Measurements from ENCODE around the gene TMEFF1.

The TMEFF1 gene

DNA sequence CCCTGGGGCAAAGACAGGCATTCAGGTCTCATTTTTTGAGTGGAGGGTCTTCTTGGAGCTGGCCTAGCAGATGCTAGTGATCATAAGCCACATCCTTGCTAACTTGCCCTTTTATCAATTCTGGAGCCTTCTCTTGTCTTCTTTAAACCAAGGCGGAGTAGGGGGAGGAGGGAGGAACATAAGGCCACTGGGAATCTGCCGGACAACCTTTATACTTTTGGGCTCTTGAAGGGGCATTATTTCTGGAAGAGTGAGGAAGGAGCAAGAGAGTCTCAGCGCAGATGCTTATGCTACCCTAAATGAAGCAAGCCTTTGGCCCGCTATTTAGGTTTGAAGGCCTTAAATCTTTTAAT lies 2.0 kb downstream of the TMEFF1 start:
- Histone ChIP-seq H3K4me3 (ENCODE audit: low read depth, low read length) (peak overlapping the region; percentile 87), H3K9ac (ENCODE audit: low read depth, low read length) (peak overlapping the region; percentile 76), H3K9me3 (ENCODE audit: control insufficient read depth, insufficient read depth, low read length) (no peaks in the 10 kb centered on the region), H3K27me3 (ENCODE audit: control insufficient read depth, insufficient read depth, low read length) (no peaks in the 10 kb centered on the region), H3K36me3 (ENCODE audit: control insufficient read depth, insufficient read depth, low read length) (no peaks in the 10 kb centered on the region), H3K4me1 (ENCODE audit: control insufficient read depth, insufficient read depth, low read length) (peaks cover 8% of the 10 kb centered on the region)

DNA sequence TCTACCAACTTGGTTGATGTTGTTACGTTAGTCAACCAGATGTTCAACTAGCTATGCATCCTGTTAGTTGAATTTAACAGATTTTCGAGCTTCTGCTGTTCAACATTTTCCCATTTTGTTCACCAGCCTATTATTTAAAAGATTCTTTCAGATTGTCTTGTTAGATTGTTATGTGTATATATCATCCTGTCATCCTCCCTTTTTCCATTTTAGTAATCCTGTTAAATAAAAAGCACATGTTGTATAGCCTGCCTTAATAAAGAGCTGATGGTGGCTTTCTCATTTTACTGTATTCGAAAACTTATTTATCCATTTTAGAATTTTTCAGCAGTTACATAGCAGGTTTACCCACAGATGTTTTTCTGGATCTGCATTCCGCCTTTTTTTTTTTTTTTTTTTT lies 4.3 kb downstream of the TMEFF1 start:
- Histone ChIP-seq H3K9ac (ENCODE audit: low read depth, low read length) (no peak overlapping the region), H3K4me3 (ENCODE audit: low read depth, low read length) (no peak overlapping the region)

DNA sequence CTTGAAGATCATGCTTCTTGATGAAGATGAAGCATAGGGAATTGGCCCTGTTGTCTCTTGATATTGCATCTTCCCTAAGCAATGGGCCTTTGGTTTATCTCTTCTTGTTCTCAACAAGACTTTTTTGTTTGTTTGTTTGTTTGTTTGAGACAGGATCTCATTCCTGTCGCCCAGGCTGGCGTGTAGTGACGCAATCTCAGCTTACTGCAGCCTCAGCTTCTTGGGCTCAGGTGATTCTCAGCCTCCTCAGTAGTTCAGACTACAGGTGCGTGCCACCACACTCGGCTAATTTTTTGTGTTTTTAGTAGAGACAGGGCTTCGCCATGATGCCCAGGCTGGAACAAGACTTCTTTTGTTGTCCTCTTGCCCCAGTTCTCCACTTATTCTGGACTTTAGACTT lies 5.2 kb downstream of the TMEFF1 start:
- Histone ChIP-seq H3K4me1 (ENCODE audit: control insufficient read depth, insufficient read depth, low read length) (peaks cover 12% of the 10 kb centered on the region), H3K4me3 (ENCODE audit: low read depth, low read length) (no peak overlapping the region), H3K36me3 (ENCODE audit: control insufficient read depth, insufficient read depth, low read length) (no peaks in the 10 kb centered on the region), H3K9me3 (ENCODE audit: control insufficient read depth, insufficient read depth, low read length) (no peaks in the 10 kb centered on the region), H3K27me3 (ENCODE audit: control insufficient read depth, insufficient read depth, low read length) (no peaks in the 10 kb centered on the region), H3K9ac (ENCODE audit: low read depth, low read length) (no peak overlapping the region)

More for the DNA sequence above, 4.3 kb downstream of the TMEFF1 start:
- peaks cover 13% of the 10 kb centered on the region for H3K4me1 ChIP-seq (ENCODE audit: control insufficient read depth, insufficient read depth, low read length)
- H3K9me3 ChIP-seq (ENCODE audit: control insufficient read depth, insufficient read depth, low read length) = no peaks in the 10 kb centered on the region
- no peaks in the 10 kb centered on the region for H3K27me3 ChIP-seq (ENCODE audit: control insufficient read depth, insufficient read depth, low read length)
- H3K36me3 ChIP-seq (ENCODE audit: control insufficient read depth, insufficient read depth, low read length) = no peaks in the 10 kb centered on the region

DNA sequence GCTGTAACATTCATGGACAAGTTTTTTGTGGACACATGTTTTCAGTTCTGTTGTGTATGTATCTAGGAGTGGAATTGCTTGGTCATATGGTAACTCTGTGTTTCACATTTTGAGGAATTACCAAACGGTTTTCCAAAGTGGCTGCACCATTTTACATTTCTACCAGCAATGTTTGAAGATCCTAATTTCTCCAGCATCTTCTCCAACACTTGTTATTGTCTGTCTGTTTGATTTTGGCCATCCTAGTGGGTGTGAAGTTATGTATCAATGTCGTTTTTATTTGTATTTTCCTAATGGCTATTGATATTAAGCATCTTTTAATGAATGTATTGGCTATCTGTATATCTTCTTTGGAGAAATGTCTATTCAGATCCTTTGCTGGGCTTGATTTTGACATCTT lies 6.9 kb downstream of the TMEFF1 start:
- Histone ChIP-seq H3K4me3 (ENCODE audit: low read depth, low read length) (no peak overlapping the region), H3K27me3 (ENCODE audit: control insufficient read depth, insufficient read depth, low read length) (no peaks in the 10 kb centered on the region), H3K9ac (ENCODE audit: low read depth, low read length) (no peak overlapping the region), H3K4me1 (ENCODE audit: control insufficient read depth, insufficient read depth, low read length) (peaks cover 11% of the 10 kb centered on the region), H3K36me3 (ENCODE audit: control insufficient read depth, insufficient read depth, low read length) (no peaks in the 10 kb centered on the region), H3K9me3 (ENCODE audit: control insufficient read depth, insufficient read depth, low read length) (no peaks in the 10 kb centered on the region)

DNA sequence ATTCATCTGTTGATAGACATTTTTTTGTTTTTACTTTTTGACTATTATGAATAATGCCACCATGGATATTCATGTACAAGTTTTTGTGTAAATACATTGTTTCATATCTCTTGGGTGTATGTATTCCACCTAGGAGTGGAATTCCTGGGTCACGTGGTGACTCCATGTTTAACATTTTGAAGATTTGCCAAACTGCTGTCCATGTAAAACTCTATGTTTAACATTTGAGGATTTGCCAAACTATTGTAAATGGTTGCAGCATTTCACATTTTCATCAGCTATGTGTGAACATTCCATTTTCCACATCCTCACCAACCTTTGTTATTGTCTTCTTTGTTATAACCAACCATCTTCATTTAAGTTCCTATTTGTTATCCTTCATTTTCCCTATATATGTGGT lies 12.2 kb downstream of the TMEFF1 start:
- no peaks in the 10 kb centered on the region for H3K27me3 ChIP-seq (ENCODE audit: control insufficient read depth, insufficient read depth, low read length)

DNA sequence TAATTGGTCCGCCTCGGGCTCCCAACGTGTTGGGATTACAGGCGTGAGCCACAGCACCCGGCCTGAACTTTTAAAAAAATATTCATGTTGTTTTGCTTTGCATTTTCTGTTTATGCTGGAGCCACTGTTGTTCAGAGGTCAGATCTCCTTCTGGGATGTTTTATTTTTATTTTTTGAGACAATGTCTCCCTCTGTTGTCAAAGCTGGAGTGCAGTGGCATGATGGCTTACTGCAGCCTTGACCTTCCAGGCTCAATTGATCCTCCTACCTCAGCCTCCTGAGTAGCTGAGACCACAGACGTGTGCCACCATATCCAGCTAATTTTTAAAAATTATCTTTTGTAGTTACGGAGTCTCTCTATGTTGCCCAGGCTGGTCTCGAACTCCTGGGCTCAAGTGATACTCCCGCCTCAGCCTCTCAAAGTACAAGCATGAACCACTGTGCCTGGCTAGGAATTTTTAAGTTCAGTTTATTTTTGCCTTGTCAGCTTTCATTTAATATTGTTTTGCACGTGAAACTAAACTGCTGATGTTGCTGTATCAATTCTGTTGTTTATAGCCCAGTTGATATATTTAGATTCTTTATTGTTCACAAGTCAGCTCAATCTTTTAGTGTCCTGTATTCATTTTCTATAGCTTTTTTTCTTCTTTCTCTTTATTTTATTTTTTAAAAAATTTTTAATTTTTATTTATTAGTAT lies 13.7 kb downstream of the TMEFF1 start:
- Histone ChIP-seq H3K4me1 (ENCODE audit: control insufficient read depth, insufficient read depth, low read length) (peaks cover 5% of the 10 kb centered on the region), H3K36me3 (ENCODE audit: control insufficient read depth, insufficient read depth, low read length) (no peaks in the 10 kb centered on the region), H3K4me3 (ENCODE audit: low read depth, low read length) (no peak overlapping the region), H3K27me3 (ENCODE audit: control insufficient read depth, insufficient read depth, low read length) (no peaks in the 10 kb centered on the region), H3K9me3 (ENCODE audit: control insufficient read depth, insufficient read depth, low read length) (no peaks in the 10 kb centered on the region), H3K9ac (ENCODE audit: low read depth, low read length) (no peak overlapping the region)

More for the DNA sequence above, 12.2 kb downstream of the TMEFF1 start:
- Histone ChIP-seq H3K9ac (ENCODE audit: low read depth, low read length) (no peak overlapping the region), H3K9me3 (ENCODE audit: control insufficient read depth, insufficient read depth, low read length) (no peaks in the 10 kb centered on the region), H3K4me3 (ENCODE audit: low read depth, low read length) (no peak overlapping the region), H3K4me1 (ENCODE audit: control insufficient read depth, insufficient read depth, low read length) (peaks cover 10% of the 10 kb centered on the region), H3K36me3 (ENCODE audit: control insufficient read depth, insufficient read depth, low read length) (no peaks in the 10 kb centered on the region)

DNA sequence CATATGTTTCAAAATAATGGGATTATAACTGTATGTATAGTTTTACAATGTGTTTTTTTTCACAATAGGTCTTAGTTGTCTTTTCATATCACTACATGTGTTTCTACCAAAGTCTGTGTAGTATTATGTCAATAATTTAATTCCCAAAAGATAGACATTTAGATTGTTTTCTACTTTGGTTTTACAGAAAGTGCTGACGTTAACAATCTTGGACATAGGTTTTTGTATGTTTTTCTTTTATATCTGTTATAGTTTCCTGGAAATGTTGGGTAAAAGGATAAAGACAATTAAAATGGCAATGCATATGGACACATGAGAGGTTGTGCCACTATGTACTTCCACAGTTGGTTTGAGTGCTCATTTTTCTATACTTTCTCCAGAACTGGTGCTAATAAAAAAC lies 15.2 kb downstream of the TMEFF1 start:
- no peaks in the 10 kb centered on the region for H3K27me3 ChIP-seq (ENCODE audit: control insufficient read depth, insufficient read depth, low read length)
- no peak overlapping the region for H3K4me3 ChIP-seq (ENCODE audit: low read depth, low read length)
- H3K9me3 ChIP-seq (ENCODE audit: control insufficient read depth, insufficient read depth, low read length) = no peaks in the 10 kb centered on the region
- H3K9ac ChIP-seq (ENCODE audit: low read depth, low read length) = no peak overlapping the region
- no peaks in the 10 kb centered on the region for H3K36me3 ChIP-seq (ENCODE audit: control insufficient read depth, insufficient read depth, low read length)
- peaks cover 13% of the 10 kb centered on the region for H3K4me1 ChIP-seq (ENCODE audit: control insufficient read depth, insufficient read depth, low read length)

DNA sequence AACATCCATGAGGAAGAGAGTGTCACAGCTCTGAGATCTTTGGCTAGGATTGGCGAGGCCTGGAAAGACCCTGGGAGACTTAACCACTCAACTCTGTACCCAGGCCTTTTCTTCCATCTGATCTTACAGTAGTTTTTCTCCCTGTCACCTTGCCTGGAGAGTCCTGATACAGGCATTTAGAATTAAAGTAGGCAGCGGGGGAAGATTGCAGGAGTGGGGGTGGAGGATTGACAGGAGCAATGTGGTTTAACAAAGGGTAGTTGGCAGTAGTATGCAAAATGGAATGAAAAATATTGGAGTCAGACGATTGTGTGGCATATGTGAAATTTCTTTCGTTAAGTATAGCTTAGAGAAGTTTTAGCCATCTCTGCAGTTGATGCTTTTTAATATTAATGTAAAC lies 16.9 kb downstream of the TMEFF1 start:
- no peak overlapping the region for H3K9ac ChIP-seq (ENCODE audit: low read depth, low read length)
- no peaks in the 10 kb centered on the region for H3K9me3 ChIP-seq (ENCODE audit: control insufficient read depth, insufficient read depth, low read length)
- no peaks in the 10 kb centered on the region for H3K36me3 ChIP-seq (ENCODE audit: control insufficient read depth, insufficient read depth, low read length)
- H3K4me1 ChIP-seq (ENCODE audit: control insufficient read depth, insufficient read depth, low read length) = peaks cover 16% of the 10 kb centered on the region
- H3K4me3 ChIP-seq (ENCODE audit: low read depth, low read length) = no peak overlapping the region
- no peaks in the 10 kb centered on the region for H3K27me3 ChIP-seq (ENCODE audit: control insufficient read depth, insufficient read depth, low read length)

DNA sequence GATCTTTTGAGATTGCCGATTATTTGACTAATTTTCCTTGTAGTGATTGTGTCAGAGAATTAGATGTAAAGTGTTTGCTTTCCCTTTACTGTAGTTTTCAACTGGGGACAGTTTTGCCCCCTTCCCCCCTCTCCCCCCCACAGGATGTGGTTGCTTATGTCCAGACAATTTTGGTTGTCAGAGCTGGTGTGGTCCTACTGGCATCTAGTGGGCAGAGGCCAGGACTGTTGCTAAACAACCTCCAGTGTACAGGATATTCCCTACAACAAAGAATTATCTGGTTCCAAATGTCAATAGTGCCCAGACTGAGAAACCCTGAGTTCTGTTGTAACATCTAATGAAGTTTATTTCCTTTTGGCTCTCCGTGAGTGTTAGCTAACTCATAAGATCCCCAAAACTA lies 20.0 kb downstream of the TMEFF1 start:
- Histone ChIP-seq H3K27me3 (ENCODE audit: control insufficient read depth, insufficient read depth, low read length) (no peaks in the 10 kb centered on the region), H3K9ac (ENCODE audit: low read depth, low read length) (no peak overlapping the region), H3K4me1 (ENCODE audit: control insufficient read depth, insufficient read depth, low read length) (peaks cover 18% of the 10 kb centered on the region), H3K9me3 (ENCODE audit: control insufficient read depth, insufficient read depth, low read length) (no peaks in the 10 kb centered on the region), H3K36me3 (ENCODE audit: control insufficient read depth, insufficient read depth, low read length) (no peaks in the 10 kb centered on the region), H3K4me3 (ENCODE audit: low read depth, low read length) (peak overlapping the region; percentile 3)

DNA sequence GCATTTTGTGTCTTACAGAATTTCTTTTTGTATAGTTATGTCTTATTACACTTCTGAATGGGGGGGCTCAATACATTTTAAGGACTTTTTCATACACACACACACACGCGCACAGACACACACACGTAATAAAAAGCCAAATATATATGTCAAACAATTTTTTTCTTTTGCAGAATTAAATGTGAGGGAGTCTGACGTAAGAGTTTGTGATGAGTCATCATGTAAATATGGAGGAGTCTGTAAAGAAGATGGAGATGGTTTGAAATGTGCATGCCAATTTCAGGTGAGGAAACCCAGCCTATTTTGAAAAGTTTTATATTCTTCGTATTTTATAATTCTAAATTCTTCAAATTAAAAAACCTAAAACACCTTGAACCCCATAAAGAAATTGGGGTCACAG lies 25.6 kb downstream of the TMEFF1 start:
- no peaks in the 10 kb centered on the region for H3K27me3 ChIP-seq (ENCODE audit: control insufficient read depth, insufficient read depth, low read length)
- no peaks in the 10 kb centered on the region for H3K36me3 ChIP-seq (ENCODE audit: control insufficient read depth, insufficient read depth, low read length)
- peaks cover 2% of the 10 kb centered on the region for H3K4me1 ChIP-seq (ENCODE audit: control insufficient read depth, insufficient read depth, low read length)
- no peaks in the 10 kb centered on the region for H3K9me3 ChIP-seq (ENCODE audit: control insufficient read depth, insufficient read depth, low read length)
- H3K4me3 ChIP-seq (ENCODE audit: low read depth, low read length) = no peak overlapping the region
- H3K9ac ChIP-seq (ENCODE audit: low read depth, low read length) = no peak overlapping the region

DNA sequence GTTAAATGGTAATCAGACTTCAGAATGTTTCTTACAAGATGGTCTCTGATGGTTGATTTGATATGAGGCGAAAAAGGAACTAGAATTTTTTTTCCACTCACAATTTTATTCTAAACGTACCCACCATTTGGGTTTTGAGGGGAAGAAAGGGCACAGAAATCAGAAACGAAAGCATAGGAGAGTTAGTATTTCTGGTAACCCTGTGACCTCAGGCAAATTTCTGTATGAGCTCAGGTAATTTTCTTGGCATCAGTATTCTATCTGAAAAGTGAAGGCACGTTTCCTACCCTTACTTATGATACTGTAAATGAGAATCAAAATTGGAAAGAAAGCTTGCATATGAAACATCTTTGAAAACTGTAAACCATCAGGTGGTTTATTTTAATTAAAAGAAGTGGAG lies 26.5 kb downstream of the TMEFF1 start:
- Histone ChIP-seq H3K9me3 (ENCODE audit: control insufficient read depth, insufficient read depth, low read length) (no peaks in the 10 kb centered on the region), H3K4me1 (ENCODE audit: control insufficient read depth, insufficient read depth, low read length) (peaks cover 2% of the 10 kb centered on the region), H3K4me3 (ENCODE audit: low read depth, low read length) (no peak overlapping the region), H3K36me3 (ENCODE audit: control insufficient read depth, insufficient read depth, low read length) (no peaks in the 10 kb centered on the region), H3K9ac (ENCODE audit: low read depth, low read length) (no peak overlapping the region), H3K27me3 (ENCODE audit: control insufficient read depth, insufficient read depth, low read length) (no peaks in the 10 kb centered on the region)

DNA sequence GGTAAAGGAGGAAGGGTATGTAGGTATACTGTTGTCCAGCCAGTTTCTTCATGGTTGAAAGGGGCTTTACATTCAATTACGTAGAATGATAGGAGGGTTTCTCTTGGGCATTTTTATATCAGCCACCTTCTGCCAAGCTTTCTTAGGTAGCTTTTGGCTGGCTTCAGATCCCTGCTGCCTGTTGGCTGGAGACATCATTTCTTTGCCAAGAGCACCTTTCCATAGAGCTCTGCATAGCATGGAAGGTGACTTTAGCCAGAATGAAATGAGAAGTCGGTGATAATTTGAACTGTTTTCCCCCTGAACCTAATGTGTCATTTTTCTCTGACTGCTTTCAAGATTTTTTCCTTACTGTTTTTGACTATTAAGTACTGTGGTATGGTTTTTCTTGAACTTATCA lies 26.9 kb downstream of the TMEFF1 start:
- H3K9ac ChIP-seq (ENCODE audit: low read depth, low read length) = no peak overlapping the region
- no peaks in the 10 kb centered on the region for H3K27me3 ChIP-seq (ENCODE audit: control insufficient read depth, insufficient read depth, low read length)
- peaks cover 2% of the 10 kb centered on the region for H3K4me1 ChIP-seq (ENCODE audit: control insufficient read depth, insufficient read depth, low read length)
- no peaks in the 10 kb centered on the region for H3K36me3 ChIP-seq (ENCODE audit: control insufficient read depth, insufficient read depth, low read length)
- no peaks in the 10 kb centered on the region for H3K9me3 ChIP-seq (ENCODE audit: control insufficient read depth, insufficient read depth, low read length)
- H3K4me3 ChIP-seq (ENCODE audit: low read depth, low read length) = no peak overlapping the region

Data from iPS-15b (cell line).